ENCODE results near the gene ATG10.
"Not testable (repeated sequence)": the region's sequence is repeated elsewhere in the genome, so short reads cannot be mapped to it uniquely, and the experiment has no call there.

- TF ChIP-seq CTCF, POLR2A (IDR thresholded peaks at IDR 0.05): not testable (repeated sequence)
These were observed 11.7 kb downstream of the ATG10 start for GRCh38 chr5:81983563-81983962.
